ENCODE measurements around the gene KCNH2.

Gene KCNH2

GRCh38 chr7:150989456-150989855 lies 11.3 kb upstream of the KCNH2 start:
- DNase-seq (ENCODE audit: extremely low read depth, low read depth), result no peak

GRCh38 chr7:150988230-150989226 lies 10.4 kb upstream of the KCNH2 start:
- DNase-seq (ENCODE audit: extremely low read depth, low read depth), result no peak
- peak; percentile 87 for TF ChIP-seq CTCF (IDR thresholded peaks at IDR 0.05; ENCODE audit: low read depth, low read length, missing control alignments)
- no peak overlapping the region for H3K4me3 ChIP-seq (replicated peaks; ENCODE audit: low read depth, low read length)

More at GRCh38 chr7:150989456-150989855, 11.3 kb upstream of the KCNH2 start:
- no peak for TF ChIP-seq CTCF (IDR thresholded peaks at IDR 0.05; ENCODE audit: low read depth, low read length, missing control alignments)
- H3K4me3 ChIP-seq (replicated peaks; ENCODE audit: low read depth, low read length), result no peak overlapping the region

GRCh38 chr7:150986556-150986955 lies 8.4 kb upstream of the KCNH2 start:
- H3K4me3 ChIP-seq (replicated peaks; ENCODE audit: low read depth, low read length), result no peak overlapping the region
- no peak for TF ChIP-seq CTCF (IDR thresholded peaks at IDR 0.05; ENCODE audit: low read depth, low read length, missing control alignments)
- DNase-seq (ENCODE audit: extremely low read depth, low read depth), result no peak

- no peak overlapping the region for H3K4me3 ChIP-seq (replicated peaks; ENCODE audit: low read depth, low read length)
- DNase-seq (ENCODE audit: extremely low read depth, low read depth), result no peak
- TF ChIP-seq CTCF (IDR thresholded peaks at IDR 0.05; ENCODE audit: low read depth, low read length, missing control alignments), result peak; percentile 87
Observed at GRCh38 chr7:150986099-150986512, 8.0 kb upstream of the KCNH2 start.

- no peak for DNase-seq (ENCODE audit: extremely low read depth, low read depth)
- TF ChIP-seq CTCF (IDR thresholded peaks at IDR 0.05; ENCODE audit: low read depth, low read length, missing control alignments), result no peak
Observed at GRCh38 chr7:150983893-150984368, 5.8 kb upstream of the KCNH2 start.

GRCh38 chr7:150982351-150982750 lies 4.2 kb upstream of the KCNH2 start:
- no peak overlapping the region for H3K4me3 ChIP-seq (replicated peaks; ENCODE audit: low read depth, low read length)
- no peak for DNase-seq (ENCODE audit: extremely low read depth, low read depth)
- no peak for TF ChIP-seq CTCF (IDR thresholded peaks at IDR 0.05; ENCODE audit: low read depth, low read length, missing control alignments)

More at GRCh38 chr7:150983893-150984368, 5.8 kb upstream of the KCNH2 start:
- no peak overlapping the region for H3K4me3 ChIP-seq (replicated peaks; ENCODE audit: low read depth, low read length)

All from HFF-Myc (cell line).